HuH-7.5 (cell line): ENCODE data around the gene PAQR7.
A peak's percentile ranks its signal among the peaks of the same experiment; 100 is the strongest.

Experiments used
- DNase-seq: peaks from one replicate; pipeline ENCODE4 v3.0.0; 2011; ENCODE audit warnings: low spot score

Gene PAQR7, protein sequence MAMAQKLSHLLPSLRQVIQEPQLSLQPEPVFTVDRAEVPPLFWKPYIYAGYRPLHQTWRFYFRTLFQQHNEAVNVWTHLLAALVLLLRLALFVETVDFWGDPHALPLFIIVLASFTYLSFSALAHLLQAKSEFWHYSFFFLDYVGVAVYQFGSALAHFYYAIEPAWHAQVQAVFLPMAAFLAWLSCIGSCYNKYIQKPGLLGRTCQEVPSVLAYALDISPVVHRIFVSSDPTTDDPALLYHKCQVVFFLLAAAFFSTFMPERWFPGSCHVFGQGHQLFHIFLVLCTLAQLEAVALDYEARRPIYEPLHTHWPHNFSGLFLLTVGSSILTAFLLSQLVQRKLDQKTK

DNA sequence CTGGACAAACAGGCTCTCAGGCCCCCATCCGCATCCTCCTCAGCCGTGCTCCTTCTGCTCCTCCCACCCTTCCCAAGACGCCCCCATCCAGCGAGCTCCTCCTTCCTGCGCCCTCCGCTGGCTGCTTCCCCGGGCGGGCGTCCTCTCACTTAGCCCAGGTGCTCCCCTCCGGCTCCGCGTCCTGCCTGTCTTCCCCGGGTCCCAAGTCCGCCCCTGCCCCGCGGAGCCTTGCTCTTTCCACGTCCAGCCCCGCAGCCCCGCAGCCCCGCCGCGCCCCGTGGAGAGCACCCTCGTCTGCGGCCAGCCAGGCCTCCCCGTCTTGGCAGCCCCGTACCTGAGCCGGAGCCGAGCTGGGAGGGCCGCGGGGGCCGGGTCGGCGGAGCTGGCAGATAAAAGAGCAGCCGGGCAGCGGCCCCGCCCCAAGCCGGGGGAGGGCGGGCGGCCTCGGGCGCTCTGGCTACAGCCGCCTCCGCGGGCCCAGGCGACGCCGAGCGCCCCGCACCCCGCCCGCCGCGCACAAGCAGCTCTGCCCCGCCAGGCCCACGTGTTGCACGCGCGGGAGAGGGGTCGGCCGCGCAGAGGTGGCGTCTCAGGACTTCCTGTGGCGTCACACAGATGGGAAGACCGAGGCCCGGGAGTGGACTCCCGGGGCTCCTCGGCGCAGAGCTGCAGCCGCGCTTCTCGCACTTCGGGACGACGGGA is at the start of gene PAQR7:
PAQR7 (minus strand) TSS at position 555 of the 702 bp plus-strand sequence. CDS start 11,869 bp downstream, outside the sequence.
- DNase-seq, result peak; percentile 54

DNA sequence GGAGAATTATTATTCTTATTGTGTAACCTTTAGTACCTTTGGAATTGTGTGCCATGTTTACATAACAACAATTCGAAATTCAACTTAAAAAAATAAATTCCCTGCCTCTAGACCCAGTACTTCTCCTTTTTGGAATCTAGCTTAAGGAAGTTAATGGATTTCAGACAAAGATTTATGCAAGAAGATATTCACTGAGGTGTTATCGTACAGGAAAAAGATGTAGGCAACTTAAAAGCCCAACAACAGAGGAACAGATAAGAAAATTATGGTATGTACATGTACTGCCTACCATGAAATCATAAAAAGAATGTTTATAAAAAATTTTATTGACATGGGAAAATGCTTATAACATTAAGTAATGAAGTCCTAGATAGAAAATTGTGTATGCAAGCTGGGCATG is 48.9 kb upstream of the PAQR7 start:
- no peak for DNase-seq

DNA sequence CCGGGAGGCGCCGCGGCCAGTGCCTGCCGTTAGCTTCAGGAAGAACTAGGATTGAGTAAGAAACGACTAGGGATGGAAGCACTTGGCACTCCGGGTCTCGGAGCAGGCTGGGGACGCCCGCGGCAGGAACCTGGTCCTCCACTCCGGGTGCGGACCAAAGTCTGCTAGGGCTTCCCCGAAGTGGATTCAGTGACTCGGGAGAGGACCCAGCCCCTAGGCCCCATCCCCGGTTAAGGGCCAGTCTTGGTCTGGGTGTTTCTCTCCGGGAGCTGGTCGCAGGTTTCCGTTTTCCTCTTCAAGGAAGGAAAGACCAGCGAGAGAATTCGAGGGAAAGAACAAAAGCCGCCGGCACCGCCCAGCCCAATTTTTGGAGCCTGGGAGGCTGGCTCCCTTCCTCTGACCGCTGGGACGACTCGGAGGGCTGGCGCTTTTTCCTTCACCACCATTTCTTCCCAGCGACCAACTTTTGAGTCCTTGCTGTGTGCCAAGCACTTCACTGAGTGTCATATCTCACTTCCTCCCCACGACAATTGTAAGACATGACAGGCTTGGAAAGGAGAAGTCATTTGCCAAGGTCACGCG is 47.6 kb upstream of the PAQR7 start:
- no peak for DNase-seq

DNA sequence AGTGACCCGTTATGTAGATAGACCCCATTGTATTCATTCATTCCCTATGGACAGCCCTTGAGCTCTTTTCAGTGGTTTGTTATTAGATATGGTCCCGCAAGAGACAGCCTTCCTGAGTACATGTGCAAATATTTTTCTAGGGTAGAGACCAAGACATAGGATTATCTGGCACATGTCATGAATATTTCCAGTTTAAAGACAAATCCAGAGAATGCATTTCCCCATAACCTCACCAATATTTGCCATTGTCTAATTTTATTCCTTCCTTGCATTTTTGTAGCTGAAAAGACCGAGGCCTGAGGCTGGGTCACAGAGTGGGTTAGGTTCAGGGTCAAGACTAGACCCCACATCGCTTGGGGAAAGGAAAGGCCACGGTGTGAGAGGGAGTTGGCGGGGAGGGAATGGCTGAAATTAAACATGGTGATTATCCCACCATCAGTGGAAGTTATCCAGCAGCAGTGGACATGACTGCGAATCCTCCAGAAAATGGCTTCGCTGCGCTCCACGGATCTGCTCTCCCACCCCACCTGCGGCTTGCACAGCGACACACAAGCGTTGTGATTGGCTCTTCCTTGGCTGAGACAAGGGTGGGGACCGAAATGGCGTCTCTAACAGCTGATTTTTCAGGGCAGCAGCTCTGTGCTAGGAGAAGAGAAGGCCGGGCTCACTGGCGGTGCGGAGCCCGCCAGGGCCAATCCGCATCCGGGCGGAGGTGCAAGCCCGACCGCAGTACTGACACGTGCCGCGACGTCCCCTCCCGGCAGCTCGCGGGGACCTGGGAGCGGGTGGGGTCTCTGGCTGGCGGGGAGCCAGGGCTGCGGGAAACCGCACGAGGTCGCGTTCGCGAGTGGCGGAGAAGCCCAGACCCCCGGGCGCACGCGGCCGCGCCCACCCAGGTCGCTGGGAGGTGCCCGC is 46.8 kb upstream of the PAQR7 start:
- DNase-seq, result peak; percentile 17

DNA sequence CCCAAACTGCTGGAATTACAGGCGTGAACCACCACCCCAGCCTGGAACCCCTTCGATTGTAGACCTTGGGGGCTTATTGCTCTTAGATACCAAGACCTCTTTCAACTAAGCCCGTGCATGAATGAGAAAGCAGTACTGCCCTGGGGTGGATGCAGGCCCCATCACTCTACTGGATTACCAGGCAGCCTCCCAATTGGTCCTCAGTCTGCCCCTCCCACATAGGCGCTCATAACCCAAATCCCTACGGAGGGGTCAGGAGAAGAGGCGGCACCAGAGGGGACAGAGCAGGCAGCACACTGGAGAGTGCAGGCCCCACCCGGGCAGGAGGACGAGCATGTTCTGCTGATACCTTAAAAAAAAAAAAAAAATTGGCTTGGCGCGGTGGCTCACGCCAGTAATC is 43.1 kb upstream of the PAQR7 start:
- no peak for DNase-seq

DNA sequence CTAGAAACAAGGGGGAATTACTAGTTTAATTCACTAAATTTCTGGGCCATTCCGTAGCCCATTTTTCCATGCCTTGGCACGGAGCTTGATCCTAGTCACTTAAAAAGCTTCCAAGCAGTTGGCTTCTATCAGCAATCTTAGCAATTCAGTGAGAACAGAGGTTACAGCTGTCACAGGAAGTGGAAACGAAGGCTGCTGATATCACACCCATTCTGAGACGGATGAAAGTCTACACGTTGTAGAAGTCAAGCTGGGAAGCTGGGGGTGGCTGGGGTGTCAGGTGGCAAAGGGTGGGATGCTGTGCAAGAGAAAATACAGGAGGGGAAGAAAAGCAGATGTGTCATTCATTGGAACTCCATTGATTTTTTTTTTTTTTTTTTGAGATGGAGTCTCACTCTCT is 42.5 kb upstream of the PAQR7 start:
- DNase-seq, result no peak

DNA sequence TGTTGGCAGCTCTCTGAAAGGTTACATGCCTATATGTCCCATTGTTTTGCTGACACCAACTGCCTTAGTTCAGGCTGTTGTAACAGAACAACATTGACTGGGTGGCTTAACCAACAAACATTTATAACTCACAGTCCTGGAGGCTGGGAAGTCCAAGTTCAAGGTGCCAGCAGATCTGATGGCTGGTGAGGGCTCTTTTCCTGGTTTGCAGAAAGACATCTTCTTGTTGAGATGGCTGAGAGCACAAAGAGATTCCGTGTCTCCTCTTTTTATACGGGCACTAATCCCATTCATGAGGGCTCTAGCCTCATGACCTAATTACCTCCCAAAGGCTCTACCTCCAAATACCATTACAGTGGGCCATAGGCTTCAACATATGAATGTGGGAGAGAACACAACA is 41.0 kb upstream of the PAQR7 start:
- no peak for DNase-seq

DNA sequence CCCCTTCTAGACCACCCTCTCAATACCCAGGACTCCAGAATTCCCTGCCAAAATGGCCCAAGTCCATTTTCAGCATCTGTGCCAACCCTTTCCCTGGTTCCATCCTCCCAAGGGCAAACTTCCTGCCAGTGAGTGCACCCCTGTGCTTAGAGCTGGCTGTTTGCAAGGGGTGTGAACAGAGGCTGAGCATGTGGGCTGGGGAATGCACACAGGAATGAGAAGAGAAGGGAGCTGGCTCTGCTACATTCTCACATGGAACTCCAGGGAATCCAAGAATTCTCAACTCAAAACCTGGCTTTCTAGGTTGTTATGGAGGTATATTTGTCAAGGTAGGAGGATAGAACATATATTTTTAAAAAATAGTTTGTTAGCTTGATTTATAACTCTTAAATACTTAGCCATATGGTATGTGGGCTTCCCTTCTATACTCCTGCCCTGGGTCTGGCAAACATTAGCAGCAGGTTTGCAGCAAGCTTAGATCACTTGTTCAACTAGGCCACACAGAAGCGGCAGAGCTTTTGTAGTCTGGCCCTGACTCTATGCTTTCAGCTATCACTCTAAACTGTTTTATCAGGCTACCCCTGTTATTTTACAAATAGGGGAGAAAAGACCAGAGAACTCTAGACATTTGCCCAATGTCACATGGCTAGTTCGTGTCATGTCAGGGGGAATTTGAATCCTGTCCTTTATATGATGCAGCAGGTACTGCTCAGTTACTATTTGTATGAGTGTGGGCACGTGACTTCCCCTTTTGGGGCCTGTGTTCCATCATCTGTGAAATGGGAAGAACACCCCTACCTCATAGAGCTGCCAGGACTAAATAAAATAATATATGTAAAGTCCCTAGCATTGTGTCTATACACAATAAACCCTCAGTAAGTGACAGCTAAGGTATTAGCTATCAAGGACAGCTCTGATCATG is 38.8 kb upstream of the PAQR7 start:
- no peak for DNase-seq

DNA sequence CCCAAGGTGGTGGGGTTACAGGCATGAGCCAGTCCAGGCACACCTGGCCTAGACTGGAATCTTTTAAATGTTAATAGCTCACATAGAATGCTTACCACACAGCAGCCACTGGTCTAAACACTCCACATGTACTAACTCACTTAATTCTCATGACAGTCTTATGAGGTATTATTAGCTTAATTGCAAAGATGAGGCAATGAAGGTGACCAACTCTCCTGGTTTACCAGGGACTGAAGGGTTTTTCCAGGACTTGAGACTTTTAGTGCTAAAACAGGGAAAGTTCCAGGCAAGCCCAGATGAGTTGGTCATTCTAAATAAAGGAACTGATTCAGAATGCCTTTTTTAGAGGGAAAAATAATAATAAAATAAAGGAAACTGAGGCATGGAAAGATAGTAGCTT is 37.7 kb upstream of the PAQR7 start:
- no peak for DNase-seq

DNA sequence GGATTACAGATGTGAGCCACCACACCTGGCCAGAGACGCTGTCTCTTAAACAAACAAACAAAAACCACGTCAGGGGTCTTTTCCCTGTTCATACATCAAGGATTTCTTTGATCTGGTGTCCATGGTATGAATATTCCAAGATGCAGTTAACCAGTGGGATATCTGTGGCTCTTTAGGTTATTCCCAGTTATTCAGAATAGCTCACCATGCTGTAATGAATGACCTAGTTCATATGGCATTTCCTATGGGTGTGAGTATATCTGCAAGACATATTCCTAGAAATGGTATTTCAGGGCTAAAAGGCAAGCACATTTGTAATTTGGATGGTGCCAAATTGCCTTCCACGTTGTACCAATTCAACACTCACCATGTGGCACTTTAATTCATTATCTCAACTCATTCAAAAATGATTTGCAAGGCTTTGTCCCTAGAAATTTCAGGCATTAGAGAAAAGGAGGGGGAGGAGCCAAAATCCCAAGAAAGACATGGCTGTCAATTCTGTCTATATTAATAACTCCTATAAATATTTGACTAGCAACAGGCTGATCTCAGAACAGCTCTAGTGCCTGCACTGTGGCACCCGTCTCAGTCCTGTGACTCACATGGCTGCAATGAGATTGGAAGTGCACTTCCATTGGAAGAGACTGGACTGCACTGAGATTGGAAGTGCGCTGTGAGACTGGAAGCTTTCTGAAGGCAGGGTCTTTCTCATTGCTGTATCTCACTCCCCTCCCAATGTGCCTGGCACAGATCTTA is 36.7 kb upstream of the PAQR7 start:
- DNase-seq, result no peak

DNA sequence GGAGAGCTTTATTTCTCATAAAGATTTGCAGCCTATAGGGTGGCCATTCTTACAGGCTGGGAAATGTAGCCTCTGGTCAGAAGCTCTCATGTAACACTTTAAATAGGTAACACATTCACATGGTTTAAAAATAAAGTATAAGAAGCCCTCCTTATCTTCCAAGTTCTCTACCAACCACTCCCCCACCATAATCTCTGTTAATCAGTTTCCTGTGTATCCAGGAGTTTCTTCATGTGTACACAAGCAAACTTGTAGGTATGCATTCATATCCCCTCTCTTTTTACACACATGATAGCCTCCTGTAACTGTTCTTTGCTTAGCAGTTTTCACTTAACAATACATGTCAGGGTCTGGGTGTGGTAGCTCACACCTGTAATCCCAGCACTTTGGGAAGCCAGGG is 35.7 kb upstream of the PAQR7 start:
- DNase-seq, result no peak

DNA sequence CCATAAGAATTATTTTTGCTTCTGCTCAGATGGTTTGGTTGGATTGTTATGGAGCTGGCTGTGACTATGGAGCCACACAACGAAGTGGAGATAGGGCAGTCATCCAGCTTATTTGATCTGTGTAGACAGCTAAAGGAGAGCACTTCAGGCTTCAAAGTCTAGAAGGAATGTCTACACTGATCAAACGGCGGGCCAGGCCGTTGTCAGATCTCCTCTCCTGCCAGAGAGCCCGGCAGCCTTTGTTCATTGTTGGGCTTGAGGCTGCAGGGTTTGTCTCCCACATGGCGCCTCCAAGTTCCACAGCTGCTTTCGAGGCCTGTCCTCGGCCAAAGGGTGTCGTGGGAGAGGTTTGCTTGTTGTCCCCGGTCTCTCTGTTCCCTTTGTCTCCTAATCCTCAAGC is 33.5 kb upstream of the PAQR7 start:
- no peak for DNase-seq

DNA sequence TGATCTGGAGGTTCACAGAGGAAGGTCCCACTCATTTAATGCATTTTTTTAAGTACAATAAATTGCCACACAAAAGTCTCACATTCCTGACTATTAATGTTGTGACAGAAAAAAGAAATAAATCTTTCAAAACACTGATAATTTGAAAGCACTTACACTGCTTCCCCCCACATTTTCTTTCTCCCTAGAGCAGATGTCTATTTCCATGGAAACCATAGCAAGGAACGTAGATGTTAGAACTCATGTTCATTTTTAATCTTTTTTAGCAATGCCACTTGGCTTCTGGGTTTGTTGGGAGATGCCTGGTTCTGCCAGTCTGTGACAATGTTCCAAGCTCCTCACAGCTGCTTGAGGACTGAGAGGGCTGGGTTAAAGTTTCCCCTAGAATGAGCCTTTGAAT is 32.7 kb upstream of the PAQR7 start:
- DNase-seq, result no peak

DNA sequence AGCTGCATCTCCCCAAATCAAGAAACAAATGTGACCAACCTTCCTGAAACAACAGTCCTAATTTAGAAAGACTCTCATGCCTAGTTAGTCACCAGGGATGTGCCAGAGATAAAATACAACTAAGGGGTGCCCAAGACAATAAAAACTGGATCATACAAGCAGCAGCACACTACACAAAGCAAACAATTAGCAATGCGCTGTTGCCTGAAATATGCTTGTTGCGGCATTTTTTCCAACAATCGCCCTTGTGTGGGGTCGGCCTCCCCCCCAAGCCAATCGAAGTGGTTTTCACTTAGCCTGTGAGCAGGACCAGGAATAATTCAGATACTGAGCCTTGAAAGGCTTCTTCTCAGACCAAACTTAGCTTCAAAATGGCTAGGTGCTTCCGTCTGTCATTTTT is 32.1 kb upstream of the PAQR7 start:
- no peak for DNase-seq

DNA sequence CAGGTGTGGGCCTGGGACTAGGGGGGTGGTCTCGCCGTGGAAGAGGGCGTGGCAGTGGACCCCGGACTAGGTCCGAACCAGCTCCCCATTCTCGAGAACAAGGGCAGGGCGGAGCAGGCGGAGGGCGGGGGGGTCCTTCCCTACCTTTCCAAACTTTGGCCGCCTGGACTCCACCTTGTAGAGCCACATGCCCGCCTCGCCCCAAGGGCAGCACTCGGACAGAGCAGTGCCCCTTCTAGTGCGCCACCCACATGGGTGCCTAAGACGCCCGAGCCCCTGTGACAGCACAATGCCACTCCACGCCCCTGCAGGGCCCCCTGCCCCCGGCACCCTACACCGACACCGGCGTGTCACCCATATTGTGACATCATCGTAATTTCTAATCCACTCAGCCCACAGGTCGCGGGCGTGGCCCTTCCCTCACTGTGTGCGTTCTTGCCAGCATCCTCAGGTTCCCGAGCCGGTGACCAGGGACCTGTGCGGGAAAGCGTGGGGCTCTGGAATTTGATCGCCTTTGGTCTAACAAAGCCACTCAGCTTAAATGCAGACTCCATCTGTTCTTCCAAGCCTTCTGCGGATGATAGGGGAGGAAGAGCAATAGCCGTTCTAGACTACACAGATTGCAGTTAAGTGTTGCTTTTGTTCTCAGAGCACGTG is 31.3 kb upstream of the PAQR7 start:
- no peak for DNase-seq

DNA sequence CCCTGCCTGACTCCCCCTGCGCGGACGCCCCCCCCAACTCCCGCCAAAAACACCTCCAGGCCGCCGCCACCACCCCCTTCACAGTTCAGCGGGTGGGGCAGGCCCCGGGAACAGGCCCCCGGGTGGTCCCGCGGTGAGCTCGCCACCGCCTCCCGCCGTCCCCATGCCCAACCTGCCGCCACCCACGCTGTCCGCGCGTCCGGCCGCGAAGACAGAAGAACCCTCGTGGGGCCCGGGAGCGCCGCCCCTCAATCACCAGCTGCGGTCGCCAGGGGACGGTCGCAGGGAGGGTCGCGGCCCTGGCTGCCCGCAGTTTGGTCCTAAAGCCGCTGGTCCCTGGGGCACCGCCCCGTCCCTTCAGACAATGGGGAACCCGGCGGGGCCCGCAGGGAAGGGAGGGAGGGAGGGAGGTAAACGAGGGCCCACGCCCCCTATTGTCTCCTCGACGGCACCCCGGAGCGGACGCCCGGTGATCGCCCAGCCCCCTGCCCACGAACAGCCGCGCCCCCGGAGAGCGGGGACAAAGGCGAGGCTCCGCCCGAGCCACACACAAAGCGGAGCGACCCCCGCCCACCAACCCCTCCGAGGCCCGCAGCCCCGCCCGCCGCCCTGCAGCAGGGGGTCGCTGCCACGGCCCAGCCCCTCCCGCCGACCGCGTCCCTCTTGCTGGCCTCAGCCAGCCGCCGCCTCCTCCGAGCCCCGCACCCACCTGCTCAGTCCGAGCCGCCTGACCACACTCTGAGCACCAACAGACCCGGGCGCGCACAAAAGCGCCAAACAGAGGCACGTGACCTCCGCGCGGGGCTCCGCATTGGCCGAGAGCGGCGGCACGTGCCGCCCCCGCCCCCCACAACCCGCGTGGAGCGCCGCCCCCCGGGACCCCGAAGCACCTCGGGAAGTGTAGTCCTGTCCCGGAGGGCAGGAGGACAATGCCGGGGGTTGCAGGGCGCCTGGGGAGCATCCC is 30.5 kb upstream of the PAQR7 start, which contains the start of gene STMN1:
STMN1 (minus strand) TSS at position 740 of the 964 bp plus-strand sequence. CDS start 1,743 bp downstream, outside the sequence.
- peak; percentile 82 for DNase-seq

DNA sequence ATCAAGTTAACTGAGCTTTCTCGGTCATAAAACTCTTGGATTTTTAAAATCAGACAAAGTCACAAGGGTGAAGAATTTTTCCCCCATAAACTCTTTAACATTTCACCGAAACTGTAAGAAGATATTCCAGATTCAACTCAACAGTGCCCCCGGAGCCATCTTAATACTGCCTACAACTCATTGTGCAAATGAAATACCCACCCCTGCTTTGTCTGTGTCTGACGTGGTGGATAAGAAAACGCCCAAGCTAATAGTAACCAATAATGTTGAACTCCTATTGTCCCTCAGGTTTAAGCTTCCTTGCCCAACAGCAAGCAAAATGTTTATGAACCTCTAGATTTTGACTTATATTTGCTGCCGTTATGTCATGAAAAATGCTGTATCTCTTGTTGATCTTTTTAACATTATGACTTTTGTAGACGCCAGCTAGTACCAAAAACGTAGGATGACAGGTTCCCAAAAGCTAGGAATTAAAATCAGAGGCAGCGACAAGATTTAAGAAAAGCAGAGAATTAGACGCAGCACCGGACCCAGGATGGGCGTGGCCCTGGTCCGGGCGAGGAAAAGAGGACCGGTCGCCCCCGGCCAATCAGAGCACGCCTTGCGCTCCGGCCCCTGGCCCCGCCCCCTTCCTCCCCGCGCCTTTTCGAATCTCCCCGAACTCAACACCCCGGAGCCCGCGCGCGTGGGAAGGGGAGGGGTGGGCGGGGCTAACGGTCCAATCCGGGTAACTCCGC is 29.6 kb upstream of the PAQR7 start:
- DNase-seq, result peak; percentile 81

DNA sequence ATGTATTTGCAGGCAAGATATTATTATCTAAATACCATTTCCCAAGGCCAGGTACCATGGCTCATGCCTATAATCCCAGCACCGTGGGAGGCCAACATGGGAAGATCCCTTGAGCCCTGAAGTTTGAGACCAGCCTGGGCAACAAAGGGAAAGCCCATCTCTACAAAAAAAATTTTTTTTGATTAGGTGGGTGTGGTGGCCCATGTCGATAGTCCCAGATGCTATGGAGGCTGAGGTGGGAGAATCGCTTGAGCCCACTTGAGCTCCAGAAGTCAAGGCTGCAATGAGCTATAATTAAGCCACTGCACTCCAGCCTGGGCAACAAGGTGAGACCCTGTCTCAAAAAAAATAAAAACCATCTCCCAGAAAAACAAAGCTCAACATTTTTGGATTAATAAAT is 28.5 kb upstream of the PAQR7 start:
- DNase-seq, result no peak
